Measurements from ENCODE around the gene BANP. TPM values are rescaled to one million over a fixed set of nuclear protein-coding genes. Genes with fewer than 3 reads are reported as not detected.

BANP gene
- total and polyA plus RNA-seq, 3 donors from 2014 or later, result 25.3 to 60.2 (median 55.9) TPM

DNA sequence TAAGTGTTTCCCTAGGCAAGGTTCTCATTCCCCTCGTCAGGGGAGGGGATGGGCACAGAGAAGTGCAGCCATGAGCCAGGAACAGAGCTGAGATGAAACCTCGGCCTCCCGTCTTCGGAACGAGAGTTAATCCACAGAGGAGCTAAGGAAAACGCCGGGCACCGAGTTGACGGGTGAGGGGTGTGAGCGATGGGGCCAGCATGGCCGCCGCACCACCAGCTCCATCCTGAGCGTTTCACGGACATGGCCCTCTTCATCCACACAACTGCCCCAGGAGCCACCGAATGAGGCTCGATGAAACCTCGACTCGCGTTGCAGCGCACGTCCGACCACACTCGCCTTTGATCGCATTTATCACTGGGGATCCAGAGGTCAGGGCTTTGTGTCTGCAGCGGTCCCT is 36.4 kb upstream of the BANP start:
- no peak overlapping the region for H3K27ac ChIP-seq
- H3K4me3 ChIP-seq, result no peak overlapping the region
- intact Hi-C loops (cut with DNase I; ENCODE audit: low total_unique reads), result no loop called here
- TF ChIP-seq, protein P1, sequence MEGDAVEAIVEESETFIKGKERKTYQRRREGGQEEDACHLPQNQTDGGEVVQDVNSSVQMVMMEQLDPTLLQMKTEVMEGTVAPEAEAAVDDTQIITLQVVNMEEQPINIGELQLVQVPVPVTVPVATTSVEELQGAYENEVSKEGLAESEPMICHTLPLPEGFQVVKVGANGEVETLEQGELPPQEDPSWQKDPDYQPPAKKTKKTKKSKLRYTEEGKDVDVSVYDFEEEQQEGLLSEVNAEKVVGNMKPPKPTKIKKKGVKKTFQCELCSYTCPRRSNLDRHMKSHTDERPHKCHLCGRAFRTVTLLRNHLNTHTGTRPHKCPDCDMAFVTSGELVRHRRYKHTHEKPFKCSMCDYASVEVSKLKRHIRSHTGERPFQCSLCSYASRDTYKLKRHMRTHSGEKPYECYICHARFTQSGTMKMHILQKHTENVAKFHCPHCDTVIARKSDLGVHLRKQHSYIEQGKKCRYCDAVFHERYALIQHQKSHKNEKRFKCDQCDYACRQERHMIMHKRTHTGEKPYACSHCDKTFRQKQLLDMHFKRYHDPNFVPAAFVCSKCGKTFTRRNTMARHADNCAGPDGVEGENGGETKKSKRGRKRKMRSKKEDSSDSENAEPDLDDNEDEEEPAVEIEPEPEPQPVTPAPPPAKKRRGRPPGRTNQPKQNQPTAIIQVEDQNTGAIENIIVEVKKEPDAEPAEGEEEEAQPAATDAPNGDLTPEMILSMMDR (IDR thresholded peaks at IDR 0.05), result no peak
- TF ChIP-seq POLR2A (IDR thresholded peaks at IDR 0.05), result no peak
- H3K9me3 ChIP-seq, result no peaks in the 10 kb centered on the region
- peaks cover 20% of the 10 kb centered on the region for H3K4me1 ChIP-seq
- H3K27me3 ChIP-seq, result no peaks in the 10 kb centered on the region
- DNase-seq, result no peak
- WGBS, 2 donors, result 93 to 96% methylated on average over 11 to 25 of the region's 25 CpGs
- no peaks in the 10 kb centered on the region for H3K36me3 ChIP-seq (ENCODE audit: low read depth, missing control alignments)

GRCh38 chr16:87917503-87917902 is 33.7 kb upstream of the BANP start:
- intact Hi-C loops (cut with DNase I; ENCODE audit: low total_unique reads), result no loop called here

DNA sequence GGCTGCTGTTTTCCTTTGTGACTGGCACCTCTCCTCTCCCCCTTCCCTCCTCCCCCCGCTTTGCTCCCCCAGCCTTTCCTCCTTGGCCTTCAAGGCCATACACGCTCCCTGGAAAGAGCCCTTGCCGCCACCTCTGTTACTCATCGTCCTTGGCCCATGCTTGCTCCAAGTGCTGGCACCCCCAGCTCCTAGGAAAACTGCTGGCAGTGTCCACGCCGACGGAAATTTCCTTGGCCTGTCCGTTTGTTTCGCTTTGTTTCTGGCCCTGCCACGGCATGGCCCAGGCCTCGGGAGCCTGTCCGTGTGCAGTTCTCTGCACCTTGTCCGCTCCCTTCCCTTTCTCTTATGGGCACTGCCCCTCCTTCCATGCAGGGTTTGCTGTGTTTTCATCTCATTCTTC is 32.9 kb upstream of the BANP start:
- H3K4me3 ChIP-seq, result no peak overlapping the region
- no peaks in the 10 kb centered on the region for H3K27me3 ChIP-seq
- peak overlapping the region; percentile 59 to 68 for H3K27ac ChIP-seq
- no peaks in the 10 kb centered on the region for H3K36me3 ChIP-seq (ENCODE audit: low read depth, missing control alignments)
- H3K9me3 ChIP-seq, result no peaks in the 10 kb centered on the region
- intact Hi-C loops (cut with DNase I; ENCODE audit: low total_unique reads), result no loop called here
- 29 to 45% methylated on average over 13 of the region's 13 CpGs for WGBS, 2 donors
- TF ChIP-seq POLR2A (IDR thresholded peaks at IDR 0.05), result no peak
- TF ChIP-seq, protein P1 (IDR thresholded peaks at IDR 0.05), result no peak
- DNase-seq, result peak; percentile 66
- peaks cover 33% of the 10 kb centered on the region for H3K4me1 ChIP-seq

More at GRCh38 chr16:87917503-87917902, 33.7 kb upstream of the BANP start:
- H3K36me3 ChIP-seq (ENCODE audit: low read depth, missing control alignments), result no peaks in the 10 kb centered on the region
- no peaks in the 10 kb centered on the region for H3K27me3 ChIP-seq
- peaks cover 25% of the 10 kb centered on the region for H3K4me1 ChIP-seq
- TF ChIP-seq, protein P1 (IDR thresholded peaks at IDR 0.05), result no peak
- no peak for TF ChIP-seq POLR2A (IDR thresholded peaks at IDR 0.05)
- no peaks in the 10 kb centered on the region for H3K9me3 ChIP-seq
- WGBS, 2 donors, result 76 to 84% methylated on average over 7 to 9 of the region's 9 CpGs
- DNase-seq, result no peak
- no peak overlapping the region for H3K4me3 ChIP-seq
- no peak overlapping the region for H3K27ac ChIP-seq

DNA sequence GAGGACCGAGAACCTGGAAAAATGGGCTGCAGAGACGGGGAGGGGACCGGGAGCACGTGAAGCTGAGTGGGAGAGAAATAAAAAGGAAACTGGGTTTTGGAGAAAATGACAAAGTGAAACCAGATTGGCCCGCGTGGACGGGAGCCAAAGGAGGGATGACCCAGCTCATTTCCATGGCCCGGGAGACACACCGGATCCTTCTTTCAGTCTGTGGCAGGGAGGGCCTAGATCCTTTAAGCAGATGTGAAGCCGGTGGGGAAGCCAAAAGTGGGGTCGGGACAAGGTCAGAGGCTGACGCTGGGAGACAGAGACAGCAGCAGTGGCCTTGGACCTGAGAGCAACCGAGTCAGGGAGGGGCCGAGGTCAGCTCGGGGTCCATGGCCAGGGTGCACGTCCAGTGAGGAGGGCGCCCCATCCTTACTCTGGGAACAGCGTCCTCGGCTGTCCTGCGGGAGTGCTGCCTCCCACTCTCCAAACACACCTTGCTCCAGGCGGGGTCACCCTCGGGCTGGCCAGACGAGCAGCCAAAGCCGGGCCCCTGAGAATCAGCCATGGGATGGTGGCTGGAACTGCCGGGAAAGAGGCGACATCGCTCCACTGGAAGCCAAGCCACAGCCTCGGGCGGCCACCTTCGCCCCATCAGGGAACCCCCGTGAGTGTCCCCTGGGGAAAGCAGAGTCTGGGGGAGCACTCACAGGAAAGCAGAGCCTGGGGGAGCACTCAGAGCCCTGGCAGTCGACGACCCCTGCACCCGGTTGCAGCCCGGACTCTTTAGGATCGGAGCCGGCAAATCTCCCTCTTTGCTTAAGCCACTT is 32.2 kb upstream of the BANP start:
- no peak for TF ChIP-seq POLR2A (IDR thresholded peaks at IDR 0.05)
- TF ChIP-seq, protein P1 (IDR thresholded peaks at IDR 0.05), result no peak
- Histone ChIP-seq H3K36me3 (ENCODE audit: low read depth, missing control alignments) (no peaks in the 10 kb centered on the region), H3K4me1 (peaks cover 34% of the 10 kb centered on the region), H3K9me3 (no peaks in the 10 kb centered on the region), H3K27ac (peak overlapping the region; percentile 59 to 68), H3K4me3 (no peak overlapping the region), H3K27me3 (no peaks in the 10 kb centered on the region)
- intact Hi-C loops (cut with DNase I; ENCODE audit: low total_unique reads), result no loop called here
- WGBS, 2 donors, result 48 to 54% methylated on average over 14 to 37 of the region's 37 CpGs
- DNase-seq, result peak; percentile 60

GRCh38 chr16:87919681-87919994 is 31.6 kb upstream of the BANP start:
- TF ChIP-seq POLR2A (IDR thresholded peaks at IDR 0.05), result no peak
- TF ChIP-seq, protein P1 (IDR thresholded peaks at IDR 0.05), result no peak
- DNase-seq, result no peak
- Histone ChIP-seq H3K27ac (no peak overlapping the region), H3K4me1 (peaks cover 34% of the 10 kb centered on the region), H3K36me3 (ENCODE audit: low read depth, missing control alignments) (no peaks in the 10 kb centered on the region), H3K9me3 (no peaks in the 10 kb centered on the region), H3K4me3 (no peak overlapping the region), H3K27me3 (no peaks in the 10 kb centered on the region)
- intact Hi-C loops (cut with DNase I; ENCODE audit: low total_unique reads), result no loop called here
- 84 to 91% methylated on average over 7 to 10 of the region's 10 CpGs for WGBS, 2 donors
